Endothelial cell of umbilical vein (primary cell): ENCODE results near the gene SRD5A1. TPM values are rescaled to one million over a fixed set of nuclear protein-coding genes. Genes with fewer than 3 reads are reported as not detected.

ENCODE experiments used
- BruUV-seq: library from RNA; stranded (reverse); fragments of 400-500 nt; replicated peaks from 2 replicates; lab custom pipeline; 2021; lab: Mats Ljungman, UMichigan
- CTCF ChIA-PET: fragments of 300-600, 350-600 bp; sonication (Branson Sonifier 250); formaldehyde crosslinking; loops from one replicate; lab custom pipeline; 2021; ENCODE audit warnings: antibody characterized with exemption, inconsistent platforms; lab: Charles Lee
- POLR2A ChIA-PET: fragments of 300-600, 350-600 bp; sonication (Branson Sonifier 250); formaldehyde crosslinking; loops from one replicate; lab custom pipeline; 2021; ENCODE audit warnings: antibody characterized with exemption, inconsistent platforms; lab: Charles Lee
- DNase-seq: peaks from one replicate; pipeline ENCODE4 v3.0.0-alpha.2; 2011; ENCODE audit warnings: low read depth, low spot score
- FAIRE-seq: peaks from 2 replicates; lab custom pipeline; 2011; peaks lifted over from hg19 to GRCh38; lab: Jason Lieb, UNC
- H2AFZ ChIP-seq: 2 replicates; pipeline ENCODE4 v1.6.0; 2012; ENCODE audit warnings: low read depth, low read length, control low read depth, inconsistent platforms
- H3K27ac ChIP-seq: 2 replicates; pipeline ENCODE4 v1.5.1; 2011; ENCODE audit warnings: low read depth, mild to moderate bottlenecking, control low read depth, low read length, moderate library complexity; ENCODE audit not compliant: insufficient read depth
- H3K27me3 ChIP-seq, 2 experiments: 2 replicates each; pipeline versions ENCODE4 v1.6.0 to v1.6.1; 2011; ENCODE audit warnings: low read length in 2 of 2, mixed read lengths in 1 of 2; ENCODE audit not compliant: control insufficient read depth in 2 of 2, insufficient read depth in 2 of 2
- H3K36me3 ChIP-seq, 2 experiments: 2 replicates in 1 of 2; 3 replicates in 1 of 2; pipeline ENCODE4 v1.5.1; 2011; ENCODE audit warnings: low read length in 2 of 2, mild to moderate bottlenecking in 1 of 2, moderate library complexity in 1 of 2; ENCODE audit not compliant: control insufficient read depth in 2 of 2, insufficient read depth in 2 of 2; ENCODE audit errors: extremely low read depth in 1 of 2
- H3K4me1 ChIP-seq: 3 replicates; pipeline ENCODE4 v1.5.1; 2011; ENCODE audit warnings: mild to moderate bottlenecking, low read length; ENCODE audit not compliant: control insufficient read depth, insufficient read depth; ENCODE audit errors: extremely low read depth
- H3K4me2 ChIP-seq: 2 replicates; pipeline ENCODE4 v1.6.1; 2011; ENCODE audit warnings: low read length, control low read depth, mixed read lengths; ENCODE audit not compliant: insufficient read depth
- H3K4me3 ChIP-seq, 3 experiments: fragments of 200-600 bp in 1 of 3; sonication (generic), shearing (Covaris generic) in 1 of 3; replicated peaks in 1 of 3; 2 replicates each; pipeline ENCODE4 v1.5.1; 2011 to 2016; ENCODE audit warnings: control low read depth in 3 of 3, low read length in 3 of 3, mild to moderate bottlenecking in 2 of 3, inconsistent platforms in 1 of 3, low read depth in 1 of 3, moderate library complexity in 1 of 3; ENCODE audit not compliant: insufficient read depth in 1 of 3
- H3K79me2 ChIP-seq: 2 replicates; pipeline ENCODE4 v1.6.0; 2012; ENCODE audit warnings: low read length, inconsistent platforms; ENCODE audit not compliant: control insufficient read depth, insufficient read depth
- H3K9ac ChIP-seq: replicated peaks from 2 replicates; pipeline ENCODE3; 2011; ENCODE audit warnings: low read length, control low read depth; ENCODE audit not compliant: insufficient read depth; ENCODE audit errors: extremely low read depth
- H3K9me1 ChIP-seq: replicated peaks from 3 replicates; pipeline ENCODE4 v1.6.0; 2011; ENCODE audit warnings: mild to moderate bottlenecking, low read length; ENCODE audit not compliant: control insufficient read depth, insufficient read depth; ENCODE audit errors: extremely low read depth
- H3K9me3 ChIP-seq: replicated peaks from 2 replicates; pipeline ENCODE4 v1.5.1; 2012; ENCODE audit warnings: low read length, inconsistent platforms; ENCODE audit not compliant: control insufficient read depth, insufficient read depth
- H4K20me1 ChIP-seq: replicated peaks from 2 replicates; pipeline ENCODE3; 2011; ENCODE audit warnings: mild to moderate bottlenecking, low read length; ENCODE audit not compliant: control insufficient read depth, insufficient read depth; ENCODE audit errors: extremely low read depth
- EZH2 ChIP-seq: IDR thresholded peaks from 2 replicates; pipeline ENCODE4 v1.6.1; 2012; ENCODE audit warnings: borderline replicate concordance, low read depth, mild to moderate bottlenecking, moderate library complexity, low read length, inconsistent platforms; ENCODE audit not compliant: severe bottlenecking
- FOS ChIP-seq: IDR thresholded peaks from 2 replicates; pipeline ENCODE4 v1.6.1; 2011; ENCODE audit warnings: mild to moderate bottlenecking, low read length, moderate library complexity, borderline replicate concordance; ENCODE audit not compliant: insufficient read depth
- GATA2 ChIP-seq: IDR thresholded peaks from 2 replicates; pipeline ENCODE4 v1.7.0; 2011; ENCODE audit warnings: low read depth, mild to moderate bottlenecking, moderate library complexity, mixed read lengths, low read length; ENCODE audit not compliant: insufficient read length, insufficient read depth
- JUN ChIP-seq: IDR thresholded peaks from 2 replicates; pipeline ENCODE4 v1.6.1; 2011; ENCODE audit warnings: borderline replicate concordance, low read depth; ENCODE audit not compliant: insufficient read length, insufficient read depth
- MYC ChIP-seq: IDR thresholded peaks from one replicate; pipeline ENCODE4 v1.6.1; 2011; ENCODE audit warnings: mild to moderate bottlenecking, low read depth, low read length
- POLR2A ChIP-seq: IDR thresholded peaks from 2 replicates; pipeline ENCODE4 v1.6.1; 2012; ENCODE audit warnings: low read depth, mild to moderate bottlenecking, control low read depth, low read length
- POLR2AphosphoS5 ChIP-seq: IDR thresholded peaks from 2 replicates; pipeline ENCODE4 v1.6.1; 2012; ENCODE audit warnings: low read depth, mild to moderate bottlenecking, control low read depth, low read length, moderate library complexity; ENCODE audit not compliant: insufficient read depth
- dilution Hi-C: fragments of 300-500 bp; cut with MboI; formaldehyde crosslinking; loops from one replicate; pipeline ENCODE4 v1.15.0; 2019; ENCODE audit warnings: low sequenced_read_pairs; ENCODE audit not compliant: extremely low pct_ligation_motif_present
- intact Hi-C: fragments of 100-400 bp; cut with micrococcal nuclease; formaldehyde crosslinking; loops from one replicate; pipeline ENCODE4 v1.10.0; 2022
- polyA plus RNA-seq, 4 experiments: library from polyadenylated mRNA; depleted of rRNA in 3 of 4; stranded (reverse) in 3 of 4; unstranded in 1 of 4; fragments of >200 nt; gene quantifications; 2 replicates each; pipeline versions ENCODE4 v1.2.1 to v1.2.3, GENCODE V29; 2011 to 2012; ENCODE audit warnings: missing spikeins in 1 of 4
- total RNA-seq: library from RNA; stranded (reverse); gene quantifications from 2 replicates; pipeline ENCODE4 v1.2.3, GENCODE V29; 2021
- TF ChIP-seq, protein P1 (sequence below): IDR thresholded peaks from 2 replicates; pipeline ENCODE4 v1.6.1; 2011; ENCODE audit not compliant: insufficient read depth, insufficient read length
- TF ChIP-seq, protein P2 (sequence below), 2 donors: IDR thresholded peaks; 1 replicate in 1 of 2; 2 replicates in 1 of 2; pipeline ENCODE4 v1.5.1; 2011; ENCODE audit warnings: low read length in 2 of 2, mild to moderate bottlenecking in 2 of 2, moderate library complexity in 2 of 2, control low read depth in 1 of 2, inconsistent platforms in 1 of 2, low read depth in 1 of 2; ENCODE audit not compliant: insufficient read depth in 1 of 2; ENCODE audit errors: extremely low read depth in 1 of 2

The SRD5A1 gene
- total and polyA plus RNA-seq, 2 donors (not counting 3 experiments of a cell fraction or from before 2014, with no cell fraction given), result 11.6 to 14.8 TPM

DNA sequence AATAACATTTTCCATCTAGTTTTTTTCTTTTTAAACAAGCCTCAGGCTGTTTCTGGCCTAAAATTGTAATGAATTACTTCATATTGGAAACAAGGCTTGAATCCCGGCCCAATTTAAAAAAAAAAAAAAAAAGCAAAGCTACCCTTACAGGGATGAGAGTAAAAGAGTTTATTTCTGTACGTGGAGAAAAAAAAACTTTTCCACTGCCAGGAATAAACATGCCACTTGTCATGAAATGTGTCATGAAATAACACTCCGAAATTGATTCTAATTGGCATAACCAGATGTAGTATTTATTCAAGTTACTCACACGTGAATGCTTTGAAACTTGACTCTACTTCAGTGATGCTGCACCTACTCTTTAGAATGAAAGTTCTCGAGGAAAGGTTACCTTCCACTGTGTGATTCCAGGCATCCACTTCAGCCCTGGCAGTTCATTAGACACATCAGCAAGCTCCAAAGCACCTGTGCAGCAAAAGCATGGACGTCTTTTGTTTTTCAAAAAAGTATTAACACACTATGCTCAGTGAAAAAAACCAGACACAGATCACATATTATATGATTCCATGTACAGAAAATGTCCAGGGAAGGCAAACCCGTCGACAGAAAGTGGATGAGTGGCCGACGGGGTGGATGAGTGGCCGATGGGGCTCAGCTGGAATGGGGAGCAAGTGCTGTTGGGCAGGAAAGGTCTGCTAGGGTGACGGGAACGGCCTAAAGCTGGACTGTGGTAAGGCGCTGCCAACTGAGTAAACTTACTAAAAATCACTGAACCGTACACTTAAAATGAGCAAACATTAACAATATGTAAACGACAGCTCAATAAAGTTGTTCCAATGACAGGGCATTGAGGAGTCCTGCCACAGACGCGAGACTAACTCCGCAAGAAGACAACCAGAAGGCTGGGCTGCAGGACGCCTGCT, 21.6 kb upstream of the SRD5A1 start:
- peaks cover 38 to 51% of the 10 kb centered on the region in 2 experiments for H3K36me3 ChIP-seq
- CTCF ChIA-PET, result interaction anchor here (0.8 kb wide), 1 partner anchor 9 kb away, joined by 3 read pairs; no protein-coding TSS in a partner anchor
- intact Hi-C loops, result no loop called here

More for the DNA sequence above, 21.6 kb upstream of the SRD5A1 start:
- TF ChIP-seq, protein P1, sequence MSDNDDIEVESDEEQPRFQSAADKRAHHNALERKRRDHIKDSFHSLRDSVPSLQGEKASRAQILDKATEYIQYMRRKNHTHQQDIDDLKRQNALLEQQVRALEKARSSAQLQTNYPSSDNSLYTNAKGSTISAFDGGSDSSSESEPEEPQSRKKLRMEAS, result no peak
- TF ChIP-seq FOS, result no peak
- TF ChIP-seq POLR2AphosphoS5, result no peak
- TF ChIP-seq GATA2, result no peak
- TF ChIP-seq MYC, result no peak
- TF ChIP-seq POLR2A, result no peak
- no peak for TF ChIP-seq EZH2
- TF ChIP-seq JUN, result no peak
- TF ChIP-seq, protein P2, sequence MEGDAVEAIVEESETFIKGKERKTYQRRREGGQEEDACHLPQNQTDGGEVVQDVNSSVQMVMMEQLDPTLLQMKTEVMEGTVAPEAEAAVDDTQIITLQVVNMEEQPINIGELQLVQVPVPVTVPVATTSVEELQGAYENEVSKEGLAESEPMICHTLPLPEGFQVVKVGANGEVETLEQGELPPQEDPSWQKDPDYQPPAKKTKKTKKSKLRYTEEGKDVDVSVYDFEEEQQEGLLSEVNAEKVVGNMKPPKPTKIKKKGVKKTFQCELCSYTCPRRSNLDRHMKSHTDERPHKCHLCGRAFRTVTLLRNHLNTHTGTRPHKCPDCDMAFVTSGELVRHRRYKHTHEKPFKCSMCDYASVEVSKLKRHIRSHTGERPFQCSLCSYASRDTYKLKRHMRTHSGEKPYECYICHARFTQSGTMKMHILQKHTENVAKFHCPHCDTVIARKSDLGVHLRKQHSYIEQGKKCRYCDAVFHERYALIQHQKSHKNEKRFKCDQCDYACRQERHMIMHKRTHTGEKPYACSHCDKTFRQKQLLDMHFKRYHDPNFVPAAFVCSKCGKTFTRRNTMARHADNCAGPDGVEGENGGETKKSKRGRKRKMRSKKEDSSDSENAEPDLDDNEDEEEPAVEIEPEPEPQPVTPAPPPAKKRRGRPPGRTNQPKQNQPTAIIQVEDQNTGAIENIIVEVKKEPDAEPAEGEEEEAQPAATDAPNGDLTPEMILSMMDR (IDR thresholded peaks at IDR 0.05; ENCODE audit: extremely low read depth in 1 of 2, insufficient read depth in 1 of 2, low read depth in 1 of 2, low read length in 2 of 2), result no peak
- H3K27ac ChIP-seq, result no peak overlapping the region
- no peaks in the 10 kb centered on the region for H3K9me1 ChIP-seq
- dilution Hi-C loops, result no loop called here
- FAIRE-seq (no peak), DNase-seq (no peak)
- H3K4me1 ChIP-seq, result no peaks in the 10 kb centered on the region
- peaks cover 4% of the 10 kb centered on the region for H4K20me1 ChIP-seq
- no peak overlapping the region for H2AFZ ChIP-seq
- no peaks in the 10 kb centered on the region for H3K27me3 ChIP-seq
- no peak overlapping the region for H3K9ac ChIP-seq
- no TSS peak for BruUV-seq
- H3K4me2 ChIP-seq, result no peak overlapping the region
- POLR2A ChIA-PET, result interaction anchor here (1.6 kb wide), 1 partner anchor 22 kb away, joined by 3 read pairs; the partner anchor contains the start of gene SRD5A1
- H3K79me2 ChIP-seq, result peaks cover 43% of the 10 kb centered on the region
- no peaks in the 10 kb centered on the region for H3K9me3 ChIP-seq
- H3K4me3 ChIP-seq, result no peak overlapping the region
